ENCODE results near the gene NPHP1. TPM values are rescaled to one million over a fixed set of nuclear protein-coding genes. Genes with fewer than 3 reads are reported as not detected.
A peak's percentile ranks its signal among the peaks of the same experiment; 100 is the strongest.
"Not testable (repeated sequence)": the region's sequence is repeated elsewhere in the genome, so short reads cannot be mapped to it uniquely, and the experiment has no call there.

The NPHP1 gene
- total RNA-seq, 2 donors from 2014 or later = 0.98 to 1.5 TPM

DNA sequence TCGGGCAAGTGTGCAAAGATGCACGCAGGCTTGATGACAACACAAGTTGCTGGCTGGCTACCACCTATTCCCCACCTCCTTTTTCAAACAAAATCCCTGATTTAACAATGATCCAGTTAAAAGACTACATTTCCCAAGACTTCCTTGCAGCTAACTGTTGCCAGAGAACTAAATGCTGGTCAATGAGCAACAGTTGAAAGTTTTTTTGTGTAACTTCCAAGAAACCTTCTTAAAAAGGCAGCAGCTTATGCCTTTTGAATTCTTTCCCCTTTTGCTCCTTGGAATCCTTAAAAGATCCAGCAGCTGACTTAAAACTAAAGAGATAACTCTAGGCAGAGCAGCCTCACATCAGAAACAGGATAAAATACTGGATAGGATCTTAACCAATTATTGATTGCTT lies 38.5 kb downstream of the NPHP1 start:
- Mint-ChIP-seq H3K9me3 (no peaks in the 10 kb centered on the region), H3K4me1 (peaks cover 5% of the 10 kb centered on the region), H3K27me3 (peaks cover 11% of the 10 kb centered on the region), H3K4me3 (no peak overlapping the region), H3K27ac (no peak overlapping the region), H3K36me3 (ENCODE audit: low read depth) (no peaks in the 10 kb centered on the region)
- no peak for ATAC-seq (replicated peaks)

- Mint-ChIP-seq H3K27me3 (peaks cover 10% of the 10 kb centered on the region), H3K36me3 (ENCODE audit: low read depth) (no peaks in the 10 kb centered on the region), H3K4me3 (no peak overlapping the region), H3K4me1 (peaks cover 7% of the 10 kb centered on the region), H3K9me3 (peaks cover 8% of the 10 kb centered on the region), H3K27ac (no peak overlapping the region)
- ATAC-seq (replicated peaks) = peak; percentile 73
Measured at GRCh38 chr2:110157153-110157793, 47.5 kb downstream of the NPHP1 start.

- H3K9me3 Mint-ChIP-seq; H3K27me3 Mint-ChIP-seq; H3K36me3 Mint-ChIP-seq (ENCODE audit: low read depth); ATAC-seq (replicated peaks); H3K4me3 Mint-ChIP-seq; H3K27ac Mint-ChIP-seq: not testable (repeated sequence)
- peaks cover 12% of the 10 kb centered on the region for H3K4me1 Mint-ChIP-seq
Measured at GRCh38 chr2:110154828-110155227, 50.0 kb downstream of the NPHP1 start.

DNA sequence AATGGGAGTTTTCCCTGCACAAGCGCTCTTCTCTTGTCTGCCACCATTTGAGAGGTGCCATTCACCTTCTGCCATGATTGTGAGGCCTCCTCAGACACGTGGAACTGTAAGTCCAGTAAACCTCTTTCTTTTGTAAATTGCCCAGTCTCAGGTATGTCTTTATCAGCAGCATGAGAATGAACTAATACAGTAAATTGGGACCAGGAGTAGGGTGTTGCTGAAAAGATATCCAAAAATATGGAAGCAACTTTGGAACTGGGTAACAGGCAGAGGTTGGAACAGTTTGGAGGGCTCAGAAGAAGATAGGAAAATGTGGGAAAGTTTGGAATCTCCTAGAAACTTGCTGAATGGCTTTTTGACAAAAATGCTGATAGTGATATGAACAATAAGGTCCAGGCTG lies 50.6 kb downstream of the NPHP1 start:
- not testable (repeated sequence) for H3K4me3 Mint-ChIP-seq; H3K27ac Mint-ChIP-seq; H3K9me3 Mint-ChIP-seq; H3K27me3 Mint-ChIP-seq; ATAC-seq (replicated peaks); H3K36me3 Mint-ChIP-seq (ENCODE audit: low read depth)
- peaks cover 19% of the 10 kb centered on the region for H3K4me1 Mint-ChIP-seq

- ATAC-seq (replicated peaks) = no peak
- H3K36me3 Mint-ChIP-seq (ENCODE audit: low read depth) = no peaks in the 10 kb centered on the region
- no peak overlapping the region for H3K27ac Mint-ChIP-seq
- peaks cover 9% of the 10 kb centered on the region for H3K27me3 Mint-ChIP-seq
- H3K4me3 Mint-ChIP-seq = no peak overlapping the region
- H3K9me3 Mint-ChIP-seq = peaks cover 8% of the 10 kb centered on the region
- H3K4me1 Mint-ChIP-seq = peaks cover 19% of the 10 kb centered on the region
Measured at GRCh38 chr2:110153416-110153815, 51.4 kb downstream of the NPHP1 start.

DNA sequence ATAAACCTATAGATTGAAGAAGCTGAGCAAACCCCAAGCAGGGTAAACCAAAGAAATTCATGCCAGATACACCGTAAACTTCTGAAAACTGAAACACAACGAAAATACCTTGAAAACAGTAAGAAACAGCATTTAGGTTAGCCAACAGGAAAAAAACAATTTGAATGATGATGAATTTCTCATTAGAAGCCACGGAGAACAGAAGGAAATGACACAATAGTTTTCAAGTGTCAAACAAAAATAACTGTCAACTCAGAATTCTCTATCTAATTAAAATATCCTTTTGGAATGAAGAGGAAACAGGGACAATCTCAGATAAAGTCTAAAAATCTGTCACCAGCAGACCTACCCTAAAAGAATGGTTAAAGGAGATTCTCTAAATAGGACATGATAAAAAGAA lies 51.9 kb downstream of the NPHP1 start:
- H3K27me3 Mint-ChIP-seq = peaks cover 9% of the 10 kb centered on the region
- H3K4me1 Mint-ChIP-seq = peaks cover 19% of the 10 kb centered on the region
- ATAC-seq (replicated peaks) = no peak
- H3K36me3 Mint-ChIP-seq (ENCODE audit: low read depth) = no peaks in the 10 kb centered on the region
- peaks cover 8% of the 10 kb centered on the region for H3K9me3 Mint-ChIP-seq
- no peak overlapping the region for H3K4me3 Mint-ChIP-seq
- H3K27ac Mint-ChIP-seq = no peak overlapping the region

GRCh38 chr2:110149330-110150220 lies 55.2 kb downstream of the NPHP1 start:
- peaks cover 4% of the 10 kb centered on the region for H3K27me3 Mint-ChIP-seq
- H3K36me3 Mint-ChIP-seq (ENCODE audit: low read depth) = no peaks in the 10 kb centered on the region
- ATAC-seq (replicated peaks) = peak; percentile 81
- H3K9me3 Mint-ChIP-seq = peaks cover 7% of the 10 kb centered on the region
- H3K27ac Mint-ChIP-seq = peak overlapping the region; percentile 74
- H3K4me3 Mint-ChIP-seq = peak overlapping the region; percentile 28
- peaks cover 14% of the 10 kb centered on the region for H3K4me1 Mint-ChIP-seq

DNA sequence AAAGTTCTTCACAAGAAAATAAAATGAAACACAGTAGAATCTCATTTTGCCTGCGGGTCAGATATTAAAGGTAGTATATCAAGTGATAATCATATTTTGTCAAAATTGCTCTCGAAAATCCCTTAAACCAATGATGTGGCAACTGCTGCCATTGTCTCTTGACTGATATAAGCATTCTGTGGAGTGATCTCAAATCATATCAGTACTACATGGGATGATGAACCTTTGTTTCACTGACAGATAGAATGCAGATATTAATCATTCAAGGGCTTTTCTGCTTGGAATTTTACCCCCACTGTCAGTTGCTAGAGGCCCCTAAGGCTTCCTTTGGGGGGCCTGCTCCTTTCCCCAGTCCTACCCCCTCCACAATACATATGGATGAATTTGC lies 57.9 kb downstream of the NPHP1 start:
- H3K9me3 Mint-ChIP-seq = no peaks in the 10 kb centered on the region
- H3K27me3 Mint-ChIP-seq = peaks cover 3% of the 10 kb centered on the region
- peak; percentile 33 for ATAC-seq (replicated peaks)
- no peaks in the 10 kb centered on the region for H3K36me3 Mint-ChIP-seq (ENCODE audit: low read depth)
- no peak overlapping the region for H3K27ac Mint-ChIP-seq
- no peak overlapping the region for H3K4me3 Mint-ChIP-seq
- H3K4me1 Mint-ChIP-seq = peaks cover 11% of the 10 kb centered on the region

DNA sequence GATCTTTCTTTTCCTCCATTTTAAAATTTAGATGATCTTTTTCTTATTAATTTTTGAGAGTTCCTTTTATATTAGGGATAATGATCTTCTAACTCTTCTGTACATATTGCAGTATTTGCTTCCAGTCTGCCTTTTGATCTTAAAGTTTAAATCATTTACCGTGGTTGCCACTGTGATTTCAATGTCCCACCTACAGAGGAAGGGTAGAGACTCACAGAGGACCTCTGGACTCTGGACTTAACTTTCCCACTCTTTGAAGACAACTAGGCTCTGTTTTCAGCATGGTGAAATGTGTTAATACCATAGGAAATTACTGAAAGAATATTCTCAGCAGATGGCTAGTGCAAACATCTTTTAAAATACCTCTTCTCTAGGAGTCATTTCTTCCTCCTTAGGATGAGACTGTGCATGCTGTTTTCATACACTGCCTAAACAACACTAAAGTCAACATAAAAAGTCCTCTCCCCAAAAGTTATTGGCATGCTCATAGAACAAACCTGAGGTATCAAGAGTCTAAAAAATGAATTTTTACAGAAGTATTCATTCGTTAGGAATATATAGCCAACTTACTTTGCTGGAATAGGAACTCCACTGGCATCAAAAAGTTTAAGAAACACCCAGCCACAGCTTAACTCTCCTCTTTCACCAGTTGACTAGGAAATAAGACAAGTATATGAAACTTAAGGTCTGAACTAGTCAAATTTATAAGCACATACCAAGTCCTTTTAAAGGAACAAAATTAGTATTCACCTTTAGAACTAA lies 58.4 kb downstream of the NPHP1 start:
- Mint-ChIP-seq H3K4me1 (peaks cover 11% of the 10 kb centered on the region), H3K27ac (no peak overlapping the region), H3K9me3 (no peaks in the 10 kb centered on the region), H3K36me3 (ENCODE audit: low read depth) (no peaks in the 10 kb centered on the region), H3K4me3 (no peak overlapping the region), H3K27me3 (peaks cover 3% of the 10 kb centered on the region)
- ATAC-seq (replicated peaks) = no peak

DNA sequence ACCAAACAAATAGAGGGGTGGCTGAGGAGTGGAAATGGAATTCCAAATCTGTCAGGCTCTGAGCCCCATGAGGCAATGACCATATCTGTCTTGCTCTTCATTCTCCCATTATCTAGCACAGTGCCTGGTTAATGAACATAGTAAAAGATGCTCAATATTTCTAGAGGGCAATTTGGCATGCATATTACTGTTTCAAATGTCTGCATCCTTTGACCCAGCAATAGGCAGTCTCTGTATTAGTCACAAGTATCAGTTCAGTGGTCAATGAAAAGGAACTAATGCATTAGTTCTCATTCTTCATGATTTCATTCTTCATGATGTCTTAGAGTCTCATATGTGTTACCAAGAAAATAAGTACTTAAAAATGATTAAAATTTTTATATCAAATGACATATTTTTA lies 60.8 kb downstream of the NPHP1 start:
- Mint-ChIP-seq H3K4me1 (no peaks in the 10 kb centered on the region), H3K36me3 (ENCODE audit: low read depth) (no peaks in the 10 kb centered on the region), H3K27ac (no peak overlapping the region), H3K9me3 (no peaks in the 10 kb centered on the region), H3K4me3 (no peak overlapping the region), H3K27me3 (peaks cover 3% of the 10 kb centered on the region)
- ATAC-seq (replicated peaks) = peak; percentile 29

DNA sequence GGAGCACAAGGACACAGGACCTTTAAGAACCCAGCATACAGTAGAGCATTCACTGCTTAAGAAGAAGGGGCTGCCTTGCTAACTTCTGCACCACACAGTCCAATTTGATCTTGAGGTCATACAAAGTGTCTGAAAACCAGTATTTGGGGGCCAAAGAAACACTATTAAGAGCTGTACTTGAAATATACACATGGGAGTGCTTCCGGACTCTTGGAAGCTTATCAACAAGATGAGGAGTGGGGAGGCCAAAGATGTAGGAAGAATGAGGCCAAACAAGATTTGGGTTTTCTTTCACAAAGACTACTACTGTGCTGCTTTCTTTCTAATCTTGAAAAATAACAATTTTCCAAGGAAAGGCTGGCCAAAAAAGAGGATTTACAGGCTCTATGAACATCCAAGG lies 64.4 kb downstream of the NPHP1 start:
- Mint-ChIP-seq H3K36me3 (ENCODE audit: low read depth) (no peaks in the 10 kb centered on the region), H3K4me3 (no peak overlapping the region), H3K27me3 (peaks cover 3% of the 10 kb centered on the region), H3K4me1 (no peaks in the 10 kb centered on the region), H3K27ac (no peak overlapping the region), H3K9me3 (no peaks in the 10 kb centered on the region)
- ATAC-seq (replicated peaks) = no peak

DNA sequence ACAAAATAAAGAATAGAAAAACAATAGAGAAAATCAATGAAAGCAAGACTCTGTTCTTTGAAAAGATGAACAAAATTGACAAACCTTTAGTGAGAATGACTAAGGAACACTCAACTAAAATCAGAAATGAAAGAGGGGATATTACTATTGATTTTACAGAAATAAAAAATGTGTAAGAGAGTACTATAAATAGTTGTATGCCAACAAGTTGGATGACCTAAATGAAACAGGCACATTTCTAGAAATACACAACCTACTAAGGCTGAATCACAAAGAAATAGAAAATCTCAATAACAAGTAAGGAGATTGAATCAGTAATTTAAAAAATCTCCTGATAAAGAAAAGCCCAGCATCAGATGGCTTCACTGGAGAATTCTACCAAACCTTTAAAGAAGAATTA lies 70.8 kb downstream of the NPHP1 start:
- Mint-ChIP-seq H3K36me3 (ENCODE audit: low read depth) (no peaks in the 10 kb centered on the region), H3K27me3 (peaks cover 6% of the 10 kb centered on the region), H3K27ac (no peak overlapping the region), H3K4me1 (no peaks in the 10 kb centered on the region), H3K9me3 (no peaks in the 10 kb centered on the region), H3K4me3 (no peak overlapping the region)
- peak; percentile 74 for ATAC-seq (replicated peaks)

DNA sequence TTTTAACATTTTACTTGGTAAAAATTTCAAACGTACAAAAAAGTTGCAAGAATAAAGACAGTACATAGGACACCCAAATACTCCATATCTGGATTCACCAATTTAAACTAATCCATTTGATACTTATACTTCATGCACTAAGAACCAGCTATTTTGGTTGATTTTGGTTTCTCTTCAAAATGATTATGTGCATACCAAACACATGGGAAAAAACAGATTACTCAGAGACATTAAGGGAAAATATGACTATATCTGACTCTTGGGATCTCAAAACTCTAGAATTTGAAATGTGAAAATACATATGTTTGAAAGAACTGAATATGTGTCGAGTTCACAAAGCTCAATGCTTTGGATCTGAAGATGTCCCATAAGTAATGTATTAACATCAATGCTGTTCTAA lies 73.6 kb downstream of the NPHP1 start:
- ATAC-seq (replicated peaks) = no peak
- H3K4me3 Mint-ChIP-seq = no peak overlapping the region
- H3K4me1 Mint-ChIP-seq = no peaks in the 10 kb centered on the region
- no peak overlapping the region for H3K27ac Mint-ChIP-seq
- no peaks in the 10 kb centered on the region for H3K9me3 Mint-ChIP-seq
- H3K36me3 Mint-ChIP-seq (ENCODE audit: low read depth) = no peaks in the 10 kb centered on the region
- peaks cover 6% of the 10 kb centered on the region for H3K27me3 Mint-ChIP-seq

DNA sequence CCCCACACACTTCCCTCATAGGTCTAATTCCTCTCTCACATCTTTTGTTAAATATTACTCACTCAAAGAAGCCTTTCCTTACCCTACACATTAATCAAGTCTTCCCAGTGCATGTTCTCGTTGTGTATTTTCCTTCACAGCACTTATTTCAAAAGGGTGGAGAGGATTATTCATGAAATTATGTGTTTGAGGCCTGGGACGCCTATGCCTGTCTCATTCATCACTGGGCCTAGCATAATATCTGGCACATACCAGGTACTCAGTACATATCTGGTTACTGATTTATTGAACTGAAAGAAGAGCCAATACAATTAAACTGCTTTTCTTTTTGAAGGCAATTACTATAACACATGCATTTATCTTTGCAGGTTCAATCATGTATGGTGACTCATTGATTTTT lies 74.1 kb downstream of the NPHP1 start:
- no peaks in the 10 kb centered on the region for H3K9me3 Mint-ChIP-seq
- H3K27me3 Mint-ChIP-seq = peaks cover 6% of the 10 kb centered on the region
- no peak overlapping the region for H3K4me3 Mint-ChIP-seq
- no peaks in the 10 kb centered on the region for H3K36me3 Mint-ChIP-seq (ENCODE audit: low read depth)
- no peaks in the 10 kb centered on the region for H3K4me1 Mint-ChIP-seq
- H3K27ac Mint-ChIP-seq = no peak overlapping the region
- ATAC-seq (replicated peaks) = no peak

DNA sequence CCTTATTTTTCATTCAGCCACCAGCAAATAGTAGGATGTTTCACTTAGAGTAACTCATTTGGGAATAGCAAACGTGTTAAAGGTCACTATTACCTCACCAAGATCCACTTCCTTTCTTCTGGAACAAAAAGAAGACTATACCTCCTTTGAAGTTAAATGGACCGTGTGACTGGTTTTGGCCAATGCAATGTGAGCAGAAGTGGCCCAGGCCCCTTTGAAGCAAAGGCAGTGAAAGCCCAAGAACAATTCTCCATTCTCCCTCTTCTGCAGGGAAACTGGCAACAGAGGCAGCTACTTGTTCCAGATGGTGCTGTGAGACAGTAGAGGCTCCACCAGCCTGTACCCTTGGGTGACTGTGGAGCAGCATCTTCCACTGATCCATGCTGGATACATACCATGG lies 77.9 kb downstream of the NPHP1 start:
- Mint-ChIP-seq H3K4me1 (no peaks in the 10 kb centered on the region), H3K27ac (no peak overlapping the region), H3K9me3 (no peaks in the 10 kb centered on the region), H3K27me3 (peaks cover 6% of the 10 kb centered on the region), H3K4me3 (no peak overlapping the region), H3K36me3 (ENCODE audit: low read depth) (no peaks in the 10 kb centered on the region)
- ATAC-seq (replicated peaks) = no peak

Data from activated T-helper 17 cell treated with anti-CD3 and anti-CD28 coated beads, Interleukin-2, amount 50 U/mL, for 72 hours (primary cell).